Activated CD4-positive, alpha-beta T cell treated with anti-CD3 and anti-CD28 coated beads for 36 hours (primary cell): ENCODE data around the gene RSRC2. TPM values are rescaled to one million over a fixed set of nuclear protein-coding genes. Genes with fewer than 3 reads are reported as not detected.
"Not testable (repeated sequence)": the region's sequence is repeated elsewhere in the genome, so short reads cannot be mapped to it uniquely, and the experiment has no call there.

Experiments used
- ATAC-seq: fragments of 200-7000 bp; cut with Tn5 transposase; one replicate; pipeline ENCODE4 v1.10.0; 2021; ENCODE audit warnings: mild to moderate bottlenecking, moderate library complexity
- CTCF ChIA-PET: fragments of 350-600 bp; sonication (Branson Sonifier 250); formaldehyde crosslinking; loops from one replicate; lab custom pipeline; 2021; ENCODE audit warnings: antibody characterized with exemption; lab: Charles Lee
- POLR2A ChIA-PET: fragments of 350-600 bp; sonication (Branson Sonifier 250); formaldehyde crosslinking; loops from one replicate; lab custom pipeline; 2021; ENCODE audit warnings: antibody characterized with exemption, inconsistent platforms; lab: Charles Lee
- DNase-seq: peaks from one replicate; pipeline ENCODE4 v3.0.0-alpha.2; 2020
- H3K27ac Mint-ChIP-seq: one replicate; pipeline ENCODE4 v1.8.0; 2021; ENCODE audit warnings: mixed read lengths
- H3K27me3 Mint-ChIP-seq: one replicate; pipeline ENCODE4 v1.8.0; 2021; ENCODE audit warnings: mixed read lengths
- H3K36me3 Mint-ChIP-seq: one replicate; pipeline ENCODE4 v1.8.0; 2021; ENCODE audit warnings: low read depth, mixed read lengths
- H3K4me1 Mint-ChIP-seq: one replicate; pipeline ENCODE4 v1.8.0; 2021; ENCODE audit warnings: mixed read lengths
- H3K4me3 Mint-ChIP-seq: one replicate; pipeline ENCODE4 v1.8.0; 2021; ENCODE audit warnings: mild to moderate bottlenecking, moderate library complexity, mixed read lengths
- H3K9me3 Mint-ChIP-seq: one replicate; pipeline ENCODE4 v1.8.0; 2021; ENCODE audit warnings: low read depth, mixed read lengths
- intact Hi-C, 2 experiments: fragments of 100-400 bp; cut with DNase I in 1 of 2; cut with micrococcal nuclease in 1 of 2; formaldehyde crosslinking; loops; one replicate each; pipeline versions ENCODE4 v1.14.2 to v1.15.1; 2022 to 2024; cut with DNase I, micrococcal nuclease
- total RNA-seq, 2 experiments: library from RNA; stranded (reverse); gene quantifications; one replicate each; pipeline ENCODE4 v1.2.3, GENCODE V29; 2021

RSRC2 gene
- total RNA-seq, 2 experiments from 2014 or later = 92.7 to 105 TPM

- CTCF ChIA-PET, H3K4me1 Mint-ChIP-seq, DNase-seq, POLR2A ChIA-PET, H3K9me3 Mint-ChIP-seq, intact Hi-C loops, H3K27me3 Mint-ChIP-seq, ATAC-seq, H3K4me3 Mint-ChIP-seq, H3K27ac Mint-ChIP-seq: not testable (repeated sequence)
- peaks cover 57% of the 10 kb centered on the region for H3K36me3 Mint-ChIP-seq
These were observed 38.9 kb downstream of the RSRC2 start for GRCh38 chr12:122487807-122488206.

GRCh38 chr12:122486805-122487426 is 39.8 kb downstream of the RSRC2 start:
- ATAC-seq (no peak), DNase-seq (no peak)
- Mint-ChIP-seq H3K36me3 (peaks cover 53% of the 10 kb centered on the region), H3K4me1 (peaks cover 7% of the 10 kb centered on the region), H3K27ac (no peak overlapping the region), H3K27me3 (no peaks in the 10 kb centered on the region), H3K9me3 (no peaks in the 10 kb centered on the region), H3K4me3 (no peak overlapping the region)
- ChIA-PET CTCF (interaction anchor here (0.5 to 2.2 kb wide), 4 partner anchors 10 to 25 kb away, joined by 3 to 7 read pairs (median 3); no protein-coding TSS in a partner anchor), POLR2A (no interaction called here)
- intact Hi-C loops = no loop called here

DNA sequence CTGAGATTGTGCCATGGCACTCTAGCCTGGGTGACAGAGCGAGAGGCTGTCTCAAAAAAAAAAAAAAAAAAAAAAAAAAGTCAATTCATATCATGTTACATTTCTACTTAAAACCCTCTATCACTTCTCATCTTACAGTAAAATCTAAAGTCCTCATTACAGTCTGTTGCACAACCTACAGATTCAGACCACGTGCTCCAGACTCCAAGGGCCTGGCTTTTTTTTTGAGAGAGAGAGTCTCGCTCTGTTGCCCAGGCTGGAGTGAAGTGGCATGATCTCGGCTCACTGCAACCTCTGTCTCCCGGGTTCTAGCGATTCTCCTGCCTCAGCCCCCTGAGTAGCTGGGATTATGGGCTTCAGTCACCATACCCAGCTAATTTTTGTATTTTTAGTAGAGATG is 40.4 kb downstream of the RSRC2 start:
- H3K4me1 Mint-ChIP-seq, H3K27me3 Mint-ChIP-seq, H3K9me3 Mint-ChIP-seq, ATAC-seq, intact Hi-C loops, H3K4me3 Mint-ChIP-seq, H3K27ac Mint-ChIP-seq, DNase-seq: not testable (repeated sequence)
- peaks cover 50% of the 10 kb centered on the region for H3K36me3 Mint-ChIP-seq
- CTCF ChIA-PET = interaction anchor here (0.5 to 2.2 kb wide), 4 partner anchors 10 to 25 kb away, joined by 3 to 7 read pairs (median 3); no protein-coding TSS in a partner anchor
- POLR2A ChIA-PET = interaction anchor here (0.6 kb wide), 2 partner anchors 13 to 81 kb away, joined by 3 to 5 read pairs; no protein-coding TSS in a partner anchor

GRCh38 chr12:122484385-122484784 is 42.4 kb downstream of the RSRC2 start:
- H3K9me3 Mint-ChIP-seq, DNase-seq, intact Hi-C loops, H3K4me3 Mint-ChIP-seq, H3K4me1 Mint-ChIP-seq, H3K27ac Mint-ChIP-seq, ATAC-seq, H3K27me3 Mint-ChIP-seq: not testable (repeated sequence)
- ChIA-PET POLR2A (interaction anchor here (0.8 to 1.8 kb wide), 2 partner anchors 14 to 16 kb away, joined by 4 read pairs; partner anchors contain the start of gene ZCCHC8), CTCF (interaction anchor here (0.7 to 1.5 kb wide), 3 partner anchors 13 to 85 kb away, joined by 3 read pairs; no protein-coding TSS in a partner anchor)
- H3K36me3 Mint-ChIP-seq = peaks cover 56% of the 10 kb centered on the region

DNA sequence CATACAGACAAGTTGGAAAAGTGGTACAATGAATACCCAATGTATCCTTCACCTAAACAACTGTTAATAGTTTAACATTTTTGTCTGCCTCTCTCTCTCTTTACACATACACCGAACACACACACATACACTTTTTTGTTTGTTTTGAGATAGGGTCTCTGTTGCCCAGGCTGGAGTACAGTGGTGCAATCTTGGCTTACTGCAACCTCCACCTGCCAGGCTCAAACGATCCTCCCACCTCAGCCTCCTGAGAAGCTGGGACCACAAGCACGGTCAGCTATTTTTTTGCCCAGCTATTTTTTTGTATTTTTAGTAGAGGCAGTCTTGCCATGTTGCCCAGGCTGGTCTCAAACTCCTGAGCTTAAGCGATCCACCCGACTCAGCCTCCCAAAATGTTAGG is 42.8 kb downstream of the RSRC2 start:
- ChIA-PET CTCF (interaction anchor here (0.5 to 1.5 kb wide), 5 partner anchors 14 to 148 kb away, joined by 3 read pairs; no protein-coding TSS in a partner anchor), POLR2A (interaction anchor here (0.8 to 1.8 kb wide), 2 partner anchors 15 to 17 kb away, joined by 4 read pairs; partner anchors contain the start of gene ZCCHC8)
- Mint-ChIP-seq H3K9me3 (no peaks in the 10 kb centered on the region), H3K27me3 (no peaks in the 10 kb centered on the region), H3K27ac (no peak overlapping the region), H3K4me3 (no peak overlapping the region), H3K36me3 (peaks cover 55% of the 10 kb centered on the region), H3K4me1 (peaks cover 7% of the 10 kb centered on the region)
- no peak for ATAC-seq
- no peak for DNase-seq
- intact Hi-C loops = no loop called here

GRCh38 chr12:122481861-122482260 is 44.9 kb downstream of the RSRC2 start:
- no peak overlapping the region for H3K4me3 Mint-ChIP-seq
- peaks cover 7% of the 10 kb centered on the region for H3K4me1 Mint-ChIP-seq
- ATAC-seq (no peak), DNase-seq (no peak)
- H3K27ac Mint-ChIP-seq = no peak overlapping the region
- H3K36me3 Mint-ChIP-seq = peaks cover 60% of the 10 kb centered on the region
- ChIA-PET CTCF (no interaction called here), POLR2A (no interaction called here)
- no peaks in the 10 kb centered on the region for H3K9me3 Mint-ChIP-seq
- no peaks in the 10 kb centered on the region for H3K27me3 Mint-ChIP-seq
- intact Hi-C loops = no loop called here

- no peaks in the 10 kb centered on the region for H3K27me3 Mint-ChIP-seq
- H3K27ac Mint-ChIP-seq = no peak overlapping the region
- ChIA-PET POLR2A (interaction anchor here (0.8 kb wide), 1 partner anchor 81 kb away, joined by 4 read pairs; no protein-coding TSS in a partner anchor), CTCF (interaction anchor here (0.7 to 1.2 kb wide), 4 partner anchors 11 to 87 kb away, joined by 3 read pairs; no protein-coding TSS in a partner anchor)
- peaks cover 59% of the 10 kb centered on the region for H3K36me3 Mint-ChIP-seq
- no peak overlapping the region for H3K4me3 Mint-ChIP-seq
- intact Hi-C loops = no loop called here
- DNase-seq = no peak
- peaks cover 8% of the 10 kb centered on the region for H3K4me1 Mint-ChIP-seq
- no peak for ATAC-seq
- H3K9me3 Mint-ChIP-seq = no peaks in the 10 kb centered on the region
These were observed 46.0 kb downstream of the RSRC2 start for GRCh38 chr12:122480753-122481152.

GRCh38 chr12:122474324-122474716 is 52.4 kb downstream of the RSRC2 start:
- Mint-ChIP-seq H3K4me1 (peaks cover 28% of the 10 kb centered on the region), H3K36me3 (peaks cover 50% of the 10 kb centered on the region), H3K27me3 (no peaks in the 10 kb centered on the region), H3K9me3 (no peaks in the 10 kb centered on the region), H3K4me3 (no peak overlapping the region), H3K27ac (no peak overlapping the region)
- ChIA-PET POLR2A (interaction anchor here (0.6 to 1.0 kb wide), 3 partner anchors 20 to 77 kb away, joined by 3 to 8 read pairs (median 4); no protein-coding TSS in a partner anchor), CTCF (interaction anchor here (1.1 to 7.3 kb wide), 4 partner anchors 12 to 75 kb away, joined by 3 to 228 read pairs (median 6); no protein-coding TSS in a partner anchor)
- DNase-seq = no peak
- ATAC-seq = no peak
- intact Hi-C loops = no loop called here

GRCh38 chr12:122473543-122474323 is 53.0 kb downstream of the RSRC2 start:
- intact Hi-C loops = no loop called here
- ChIA-PET CTCF (interaction anchor here (0.6 to 7.3 kb wide), 10 partner anchors 13 to 217 kb away, joined by 3 to 228 read pairs (median 4); partner anchors contain the start of gene ZCCHC8), POLR2A (interaction anchor here (0.6 to 1.0 kb wide), 5 partner anchors 24 to 77 kb away, joined by 3 to 8 read pairs (median 4); no protein-coding TSS in a partner anchor)
- peak; percentile 95 for ATAC-seq
- Mint-ChIP-seq H3K27ac (no peak overlapping the region), H3K36me3 (peaks cover 47% of the 10 kb centered on the region), H3K27me3 (no peaks in the 10 kb centered on the region), H3K4me3 (no peak overlapping the region), H3K4me1 (peaks cover 28% of the 10 kb centered on the region), H3K9me3 (no peaks in the 10 kb centered on the region)
- DNase-seq = peak; percentile 79

DNA sequence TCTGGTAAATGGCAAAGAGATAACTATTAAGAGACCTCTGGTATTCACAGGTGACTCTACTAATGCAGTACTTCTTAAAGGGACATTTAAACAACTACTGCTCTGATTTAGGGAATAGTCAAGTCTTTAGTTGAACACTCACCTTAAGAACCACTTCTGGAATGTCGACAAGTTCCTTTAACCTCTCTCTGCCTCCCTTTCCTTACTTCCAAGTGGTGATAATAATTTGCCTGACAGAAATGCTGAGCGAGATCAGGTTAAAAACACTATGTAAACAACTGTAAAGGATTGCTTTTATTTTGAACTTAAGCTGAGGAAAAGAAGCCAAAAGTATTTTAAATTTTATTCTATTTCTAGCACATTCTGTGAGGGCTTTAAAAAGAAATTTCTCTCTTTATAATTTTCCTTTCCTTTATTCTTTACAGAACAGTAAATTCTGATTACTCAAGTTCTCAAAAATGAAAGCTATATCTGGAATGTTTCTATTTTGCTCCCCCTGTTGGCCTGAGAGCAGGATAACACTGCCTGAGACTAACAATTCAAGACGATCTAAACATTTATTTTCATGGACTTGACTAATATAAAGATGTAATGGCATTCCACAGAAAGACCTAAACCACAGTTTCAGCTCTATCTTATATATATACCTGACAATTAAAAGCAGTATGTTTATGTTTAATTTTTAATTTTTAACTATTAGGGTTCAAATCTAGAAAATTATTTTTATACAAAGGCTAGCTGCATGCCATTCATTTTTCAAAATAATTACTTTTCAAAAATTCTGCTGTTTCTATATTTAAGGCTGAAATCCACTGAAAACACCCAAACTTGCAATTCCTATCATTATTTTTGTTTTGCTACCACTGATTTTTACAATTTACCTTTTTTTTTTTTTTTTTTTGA is 55.2 kb downstream of the RSRC2 start:
- DNase-seq (no peak), ATAC-seq (peak; percentile 40)
- Mint-ChIP-seq H3K27ac (no peak overlapping the region), H3K27me3 (no peaks in the 10 kb centered on the region), H3K4me3 (no peak overlapping the region), H3K9me3 (no peaks in the 10 kb centered on the region), H3K36me3 (peaks cover 34% of the 10 kb centered on the region), H3K4me1 (peaks cover 28% of the 10 kb centered on the region)
- intact Hi-C loops = loop anchor here (1.0 kb wide), 4 partner anchors 18 to 135 kb away; partner anchors contain the start of gene CLIP1 (in 1 of the 2)
- CTCF ChIA-PET = interaction anchor here (0.6 to 7.3 kb wide), 42 partner anchors 9 to 383 kb away, joined by 3 to 228 read pairs (median 5); partner anchors contain the start of genes CLIP1 and ZCCHC8
- POLR2A ChIA-PET = interaction anchor here (0.5 to 1.2 kb wide), 5 partner anchors 29 to 252 kb away, joined by 3 to 10 read pairs (median 3); partner anchors contain the start of gene ZCCHC8
